CD4-positive, alpha-beta T cell (primary cell): ENCODE results near the gene ADGRG3. TPM values are rescaled to one million over a fixed set of nuclear protein-coding genes. Genes with fewer than 3 reads are reported as not detected.

Experiments
- ATAC-seq: fragments of 200-7000 bp; cut with Tn5 transposase; one replicate; pipeline ENCODE4 v1.10.0; 2022; ENCODE audit warnings: mild to moderate bottlenecking; ENCODE audit not compliant: poor library complexity
- CTCF ChIA-PET: fragments of 350-600 bp; sonication (Branson Sonifier 250); formaldehyde crosslinking; loops from one replicate; lab custom pipeline; 2021; ENCODE audit warnings: antibody characterized with exemption, inconsistent platforms; lab: Charles Lee
- POLR2A ChIA-PET: fragments of 350-600 bp; sonication (Branson Sonifier 250); formaldehyde crosslinking; loops from one replicate; lab custom pipeline; 2021; ENCODE audit warnings: antibody characterized with exemption, inconsistent platforms; lab: Charles Lee
- DNase-seq, 14 experiments: peaks; one replicate each; pipeline ENCODE4 v3.0.0-alpha.2; 2013 to 2020; ENCODE audit warnings: mixed read lengths in 2 of 14
- H3K27ac ChIP-seq, 2 donors: one replicate each; pipeline versions ENCODE4 v1.5.1 to v1.7.0; 2013; ENCODE audit warnings: low read length in 2 of 2, low read depth in 1 of 2, mild to moderate bottlenecking in 1 of 2
- H3K27me3 ChIP-seq, 2 experiments: 1 replicate in 1 of 2; 2 replicates in 1 of 2; pipeline versions ENCODE4 v1.6.1 to v1.7.0; 2013; ENCODE audit warnings: low read length in 2 of 2, control low read depth in 1 of 2, mild to moderate bottlenecking in 1 of 2, moderate library complexity in 1 of 2; ENCODE audit not compliant: insufficient read depth in 2 of 2, control insufficient read depth in 1 of 2
- H3K36me3 ChIP-seq: one replicate; pipeline ENCODE4 v1.6.1; 2013; ENCODE audit warnings: low read length, control low read depth; ENCODE audit not compliant: insufficient read depth
- H3K4me1 ChIP-seq: one replicate; pipeline ENCODE4 v1.6.1; 2013; ENCODE audit warnings: low read length, control low read depth; ENCODE audit not compliant: insufficient read depth
- H3K4me3 ChIP-seq: one replicate; pipeline ENCODE4 v1.5.1; 2013; ENCODE audit warnings: mild to moderate bottlenecking, low read length, moderate library complexity
- H3K9me3 ChIP-seq, 2 experiments: 1 replicate in 1 of 2; 2 replicates in 1 of 2; pipeline versions ENCODE4 v1.6.1 to v1.7.0; 2013; ENCODE audit warnings: low read length in 2 of 2, mild to moderate bottlenecking in 2 of 2, control low read depth in 1 of 2, moderate library complexity in 1 of 2; ENCODE audit not compliant: control insufficient read depth in 1 of 2, insufficient read depth in 1 of 2
- H3K27ac Mint-ChIP-seq: one replicate; pipeline ENCODE4 v1.8.0; 2020; ENCODE audit warnings: mixed read lengths
- H3K27me3 Mint-ChIP-seq: one replicate; pipeline ENCODE4 v1.8.0; 2021; ENCODE audit warnings: mixed read lengths
- H3K36me3 Mint-ChIP-seq: one replicate; pipeline ENCODE4 v1.8.0; 2021; ENCODE audit warnings: low read depth, mixed read lengths
- H3K4me1 Mint-ChIP-seq: one replicate; pipeline ENCODE4 v1.8.0; 2021; ENCODE audit warnings: low read depth, mixed read lengths
- H3K4me3 Mint-ChIP-seq: one replicate; pipeline ENCODE4 v1.8.0; 2020; ENCODE audit warnings: mild to moderate bottlenecking, mixed read lengths
- H3K9me3 Mint-ChIP-seq: one replicate; pipeline ENCODE4 v1.8.0; 2020; ENCODE audit warnings: mixed read lengths
- intact Hi-C, 2 experiments: fragments of 100-400 bp; cut with DNase I in 1 of 2; cut with micrococcal nuclease in 1 of 2; formaldehyde crosslinking; loops; one replicate each; pipeline versions ENCODE4 v1.15.1 to v1.9.0; 2023 to 2025; cut with DNase I, micrococcal nuclease
- total RNA-seq, 174 experiments: library from RNA in 2 of 174; stranded (reverse) in 2 of 174; gene quantifications; one replicate each; pipeline ENCODE4 v1.2.3 and lab custom pipeline; 2021 to 2026
- TF ChIP-seq, protein P1 (sequence below): fragments of 200-600 bp; IDR thresholded peaks from one replicate; pipeline ENCODE4 v1.8.0; 2022; ENCODE audit warnings: antibody characterized with exemption, mild to moderate bottlenecking

Gene ADGRG3
- total RNA-seq, 2 experiments from 2014 or later = 0.28 TPM; not detected in 1

- ChIA-PET CTCF (no interaction called here), POLR2A (no interaction called here)
- TF ChIP-seq, protein P1, sequence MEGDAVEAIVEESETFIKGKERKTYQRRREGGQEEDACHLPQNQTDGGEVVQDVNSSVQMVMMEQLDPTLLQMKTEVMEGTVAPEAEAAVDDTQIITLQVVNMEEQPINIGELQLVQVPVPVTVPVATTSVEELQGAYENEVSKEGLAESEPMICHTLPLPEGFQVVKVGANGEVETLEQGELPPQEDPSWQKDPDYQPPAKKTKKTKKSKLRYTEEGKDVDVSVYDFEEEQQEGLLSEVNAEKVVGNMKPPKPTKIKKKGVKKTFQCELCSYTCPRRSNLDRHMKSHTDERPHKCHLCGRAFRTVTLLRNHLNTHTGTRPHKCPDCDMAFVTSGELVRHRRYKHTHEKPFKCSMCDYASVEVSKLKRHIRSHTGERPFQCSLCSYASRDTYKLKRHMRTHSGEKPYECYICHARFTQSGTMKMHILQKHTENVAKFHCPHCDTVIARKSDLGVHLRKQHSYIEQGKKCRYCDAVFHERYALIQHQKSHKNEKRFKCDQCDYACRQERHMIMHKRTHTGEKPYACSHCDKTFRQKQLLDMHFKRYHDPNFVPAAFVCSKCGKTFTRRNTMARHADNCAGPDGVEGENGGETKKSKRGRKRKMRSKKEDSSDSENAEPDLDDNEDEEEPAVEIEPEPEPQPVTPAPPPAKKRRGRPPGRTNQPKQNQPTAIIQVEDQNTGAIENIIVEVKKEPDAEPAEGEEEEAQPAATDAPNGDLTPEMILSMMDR = no peak
- Histone ChIP-seq H3K9me3 (peaks cover 0 to 14% of the 10 kb centered on the region in 2 experiments), H3K27ac (no peak overlapping the region), H3K27me3 (peaks cover 17 to 25% of the 10 kb centered on the region in 2 experiments), H3K4me1 (peaks cover 18% of the 10 kb centered on the region), H3K36me3 (no peaks in the 10 kb centered on the region), H3K4me3 (no peak overlapping the region)
- DNase-seq (no peak), ATAC-seq (no peak)
- Mint-ChIP-seq H3K36me3 (no peaks in the 10 kb centered on the region), H3K27me3 (peaks cover 35% of the 10 kb centered on the region), H3K9me3 (no peaks in the 10 kb centered on the region), H3K4me1 (peaks cover 8% of the 10 kb centered on the region), H3K27ac (no peak overlapping the region), H3K4me3 (no peak overlapping the region)
- intact Hi-C loops = no loop called here
Observed at GRCh38 chr16:57632568-57632967, 35.5 kb upstream of the ADGRG3 start.

DNA sequence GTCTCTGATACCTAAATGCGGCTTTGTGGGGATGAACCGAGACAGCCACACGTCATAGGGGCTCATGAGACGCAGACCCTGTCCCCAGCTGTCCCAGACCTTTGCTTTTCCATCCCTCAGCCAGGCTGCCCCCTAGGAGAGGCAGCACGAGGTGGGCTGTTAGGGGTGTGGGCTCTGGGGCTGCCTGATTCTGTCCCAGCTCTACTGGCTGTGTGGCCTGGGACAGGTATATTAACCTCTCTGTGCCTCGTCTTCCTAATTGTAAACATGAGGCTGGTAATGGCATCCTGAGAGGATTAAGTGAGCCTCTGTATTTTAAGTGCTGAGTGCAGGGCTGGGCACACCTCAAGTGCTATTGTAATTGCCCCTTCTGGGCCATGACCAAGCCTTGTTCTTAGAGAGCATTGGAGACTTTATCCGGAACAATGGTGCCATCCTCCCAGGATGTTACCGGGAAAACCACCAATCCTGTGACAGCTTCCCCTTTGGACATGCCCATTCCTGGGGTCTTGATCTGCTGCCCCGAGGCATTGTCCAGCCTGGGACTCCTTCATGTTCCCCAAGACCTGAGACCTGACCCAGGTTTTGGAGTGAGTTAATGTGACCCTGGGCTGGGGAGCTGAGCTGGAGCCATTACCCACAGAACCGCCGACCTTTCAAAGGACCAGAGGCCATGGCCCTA is 34.6 kb upstream of the ADGRG3 start:
- Histone ChIP-seq H3K27me3 (peaks cover 14 to 25% of the 10 kb centered on the region in 2 experiments), H3K4me3 (no peak overlapping the region), H3K9me3 (peaks cover 0 to 10% of the 10 kb centered on the region in 2 experiments), H3K4me1 (peaks cover 12% of the 10 kb centered on the region), H3K36me3 (no peaks in the 10 kb centered on the region), H3K27ac (no peak overlapping the region)
- Mint-ChIP-seq H3K27me3 (peaks cover 30% of the 10 kb centered on the region), H3K27ac (no peak overlapping the region), H3K4me3 (no peak overlapping the region), H3K9me3 (no peaks in the 10 kb centered on the region), H3K36me3 (no peaks in the 10 kb centered on the region), H3K4me1 (peaks cover 7% of the 10 kb centered on the region)
- TF ChIP-seq, protein P1 = no peak
- ChIA-PET POLR2A (no interaction called here), CTCF (no interaction called here)
- ATAC-seq (no peak), DNase-seq (no peak)
- intact Hi-C loops = no loop called here

DNA sequence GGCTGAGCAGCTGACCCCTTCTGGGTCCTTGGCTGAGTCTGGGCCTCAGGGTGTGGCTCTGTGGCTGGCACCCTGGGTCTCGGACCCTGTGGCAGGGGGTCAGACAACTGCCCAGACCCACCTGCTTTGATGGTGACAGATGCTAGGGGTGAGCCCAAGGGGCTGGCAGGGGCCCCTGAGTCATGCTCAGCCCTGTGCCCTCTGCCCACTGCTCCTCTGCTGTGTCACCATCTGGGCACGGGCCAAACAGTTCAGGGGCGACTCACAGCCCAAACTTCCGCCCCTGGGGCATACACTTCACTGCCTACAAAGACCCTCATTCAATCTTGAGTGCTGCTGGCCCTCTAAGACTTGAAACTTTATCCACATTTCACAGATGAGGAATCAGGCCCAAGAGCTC is 33.9 kb upstream of the ADGRG3 start:
- Histone ChIP-seq H3K36me3 (no peaks in the 10 kb centered on the region), H3K9me3 (peaks cover 0 to 7% of the 10 kb centered on the region in 2 experiments), H3K4me3 (no peak overlapping the region), H3K27ac (no peak overlapping the region), H3K4me1 (peaks cover 7% of the 10 kb centered on the region), H3K27me3 (peaks cover 9 to 20% of the 10 kb centered on the region in 2 experiments)
- no peaks in the 10 kb centered on the region for H3K9me3 Mint-ChIP-seq
- ChIA-PET POLR2A (no interaction called here), CTCF (no interaction called here)
- intact Hi-C loops = no loop called here
- H3K36me3 Mint-ChIP-seq = no peaks in the 10 kb centered on the region
- no peak overlapping the region for H3K27ac Mint-ChIP-seq
- TF ChIP-seq, protein P1 = no peak
- ATAC-seq = no peak
- H3K4me1 Mint-ChIP-seq = peaks cover under 1% of the 10 kb centered on the region
- no peak overlapping the region for H3K4me3 Mint-ChIP-seq
- no peak for DNase-seq
- peaks cover 24% of the 10 kb centered on the region for H3K27me3 Mint-ChIP-seq
